ENCODE data around the gene RNASE13. TPM values are rescaled to one million over a fixed set of nuclear protein-coding genes. Genes with fewer than 3 reads are reported as not detected.
"Not testable (repeated sequence)": the region's sequence is repeated elsewhere in the genome, so short reads cannot be mapped to it uniquely, and the experiment has no call there.

Gene RNASE13
- total RNA-seq, 1 experiment from 2014 or later, result not detected

- no peak for TF ChIP-seq AR (CRISPR knock-in tag; IDR thresholded peaks at IDR 0.05)
- TF ChIP-seq, protein P1, sequence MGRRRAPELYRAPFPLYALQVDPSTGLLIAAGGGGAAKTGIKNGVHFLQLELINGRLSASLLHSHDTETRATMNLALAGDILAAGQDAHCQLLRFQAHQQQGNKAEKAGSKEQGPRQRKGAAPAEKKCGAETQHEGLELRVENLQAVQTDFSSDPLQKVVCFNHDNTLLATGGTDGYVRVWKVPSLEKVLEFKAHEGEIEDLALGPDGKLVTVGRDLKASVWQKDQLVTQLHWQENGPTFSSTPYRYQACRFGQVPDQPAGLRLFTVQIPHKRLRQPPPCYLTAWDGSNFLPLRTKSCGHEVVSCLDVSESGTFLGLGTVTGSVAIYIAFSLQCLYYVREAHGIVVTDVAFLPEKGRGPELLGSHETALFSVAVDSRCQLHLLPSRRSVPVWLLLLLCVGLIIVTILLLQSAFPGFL (CRISPR knock-in tag; IDR thresholded peaks at IDR 0.05; ENCODE audit: borderline replicate concordance), result no peak
Measured at GRCh38 chr14:21043387-21043973, 8.9 kb upstream of the RNASE13 start (continued).

GRCh38 chr14:21042918-21043317 is 8.3 kb upstream of the RNASE13 start:
- TF ChIP-seq NFATC4 (CRISPR knock-in tag; IDR thresholded peaks at IDR 0.05) (no peak), ZNF396 (CRISPR knock-in tag; IDR thresholded peaks at IDR 0.05; ENCODE audit: borderline replicate concordance) (no peak)
- TF ChIP-seq, protein P2, sequence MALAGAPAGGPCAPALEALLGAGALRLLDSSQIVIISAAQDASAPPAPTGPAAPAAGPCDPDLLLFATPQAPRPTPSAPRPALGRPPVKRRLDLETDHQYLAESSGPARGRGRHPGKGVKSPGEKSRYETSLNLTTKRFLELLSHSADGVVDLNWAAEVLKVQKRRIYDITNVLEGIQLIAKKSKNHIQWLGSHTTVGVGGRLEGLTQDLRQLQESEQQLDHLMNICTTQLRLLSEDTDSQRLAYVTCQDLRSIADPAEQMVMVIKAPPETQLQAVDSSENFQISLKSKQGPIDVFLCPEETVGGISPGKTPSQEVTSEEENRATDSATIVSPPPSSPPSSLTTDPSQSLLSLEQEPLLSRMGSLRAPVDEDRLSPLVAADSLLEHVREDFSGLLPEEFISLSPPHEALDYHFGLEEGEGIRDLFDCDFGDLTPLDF (CRISPR knock-in tag; IDR thresholded peaks at IDR 0.05), result no peak
- POLR2A ChIA-PET, result no interaction called here
- Mint-ChIP-seq H3K27me3 (ENCODE audit: low read depth) (peaks cover 3% of the 10 kb centered on the region; the same call in 1 of the 2 replicates), H3K9me3 (no peaks in the 10 kb centered on the region), H3K4me3 (no peak overlapping the region), H3K36me3 (no peaks in the 10 kb centered on the region), H3K4me1 (peaks cover 26% of the 10 kb centered on the region), H3K27ac (no peak overlapping the region)
- CTCF ChIA-PET, result interaction anchor here (1.1 to 7.0 kb wide), 4 partner anchors 11 to 37 kb away, joined by 5 to 670 read pairs (median 6); no protein-coding TSS in a partner anchor
- DNase-seq (ENCODE audit: low spot score) (no peak), ATAC-seq (no peak)

GRCh38 chr14:21041676-21042433 is 7.2 kb upstream of the RNASE13 start, which contains the start of gene RNASE7:
RNASE7 (plus strand) TSS chr14:21042362; CDS start chr14:21042993, 631 bp downstream.
- no peaks in the 10 kb centered on the region for H3K9me3 Mint-ChIP-seq
- ChIA-PET POLR2A (interaction anchor here (1.8 kb wide), 1 partner anchor 16 kb away, joined by 7 read pairs; no protein-coding TSS in a partner anchor), CTCF (interaction anchor here (1.0 to 7.0 kb wide), 6 partner anchors 17 to 71 kb away, joined by 3 to 670 read pairs (median 28); partner anchors contain the start of gene ARHGEF40)
- ATAC-seq (no peak), DNase-seq (ENCODE audit: low spot score) (no peak)
- TF ChIP-seq RORB (CRISPR knock-in tag; IDR thresholded peaks at IDR 0.05), result no peak
- no peak for TF ChIP-seq ZNF121 (CRISPR knock-in tag; IDR thresholded peaks at IDR 0.05)
- TF ChIP-seq, protein P3, sequence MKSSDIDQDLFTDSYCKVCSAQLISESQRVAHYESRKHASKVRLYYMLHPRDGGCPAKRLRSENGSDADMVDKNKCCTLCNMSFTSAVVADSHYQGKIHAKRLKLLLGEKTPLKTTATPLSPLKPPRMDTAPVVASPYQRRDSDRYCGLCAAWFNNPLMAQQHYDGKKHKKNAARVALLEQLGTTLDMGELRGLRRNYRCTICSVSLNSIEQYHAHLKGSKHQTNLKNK (CRISPR knock-in tag; IDR thresholded peaks at IDR 0.05), result no peak
- no peak for TF ChIP-seq HMGXB4 (CRISPR knock-in tag; IDR thresholded peaks at IDR 0.05)
- TF ChIP-seq AR (CRISPR knock-in tag; IDR thresholded peaks at IDR 0.05), result no peak
- TF ChIP-seq ZNF416 (CRISPR knock-in tag; IDR thresholded peaks at IDR 0.05), result no peak
- peaks cover 3% of the 10 kb centered on the region; the same call in 1 of the 2 replicates for H3K27me3 Mint-ChIP-seq (ENCODE audit: low read depth)
- H3K4me3 Mint-ChIP-seq, result no peak within 1 kb of the TSS
- H3K27ac Mint-ChIP-seq, result no peak within 1 kb of the TSS
- H3K36me3 Mint-ChIP-seq, result no peaks in the 10 kb centered on the region
- H3K4me1 Mint-ChIP-seq, result peaks cover 26% of the 10 kb centered on the region

GRCh38 chr14:21040941-21041340 is 6.3 kb upstream of the RNASE13 start:
- ChIA-PET CTCF (interaction anchor here (0.6 to 7.0 kb wide), 27 partner anchors 11 to 635 kb away, joined by 3 to 670 read pairs (median 14); partner anchors contain the start of genes ARHGEF40, NDRG2, RNASE8 and SLC39A2), POLR2A (interaction anchor here (1.8 to 2.8 kb wide), 2 partner anchors 15 to 26 kb away, joined by 7 to 26 read pairs; no protein-coding TSS in a partner anchor)
- DNase-seq (ENCODE audit: low spot score); H3K27ac Mint-ChIP-seq; H3K9me3 Mint-ChIP-seq; ATAC-seq; H3K4me3 Mint-ChIP-seq; H3K27me3 Mint-ChIP-seq (ENCODE audit: low read depth); H3K36me3 Mint-ChIP-seq: not testable (repeated sequence)
- peaks cover 26% of the 10 kb centered on the region for H3K4me1 Mint-ChIP-seq
